Sigmoid colon (tissue), 7 donors: Measurements from ENCODE around the gene MECR. TPM values are rescaled to one million over a fixed set of nuclear protein-coding genes. Genes with fewer than 3 reads are reported as not detected.

Experiments used
- DNase-seq: peaks from one replicate; pipeline ENCODE4 v3.0.0-alpha.2; 2019
- H3K27ac ChIP-seq, 4 donors: fragments of 200-600 bp; sonication (generic); one replicate each; pipeline ENCODE4 v1.5.1; 2016 to 2019; ENCODE audit warnings: mild to moderate bottlenecking in 1 of 4
- H3K27me3 ChIP-seq, 3 donors: fragments of 200-600 bp; sonication (generic); one replicate each; pipeline ENCODE4 v1.5.1; 2019; ENCODE audit warnings: mild to moderate bottlenecking in 1 of 3
- H3K36me3 ChIP-seq, 4 donors: fragments of 200-600 bp; sonication (generic); one replicate each; pipeline ENCODE4 v1.5.1; 2016 to 2019
- H3K4me1 ChIP-seq, 4 donors: fragments of 200-600 bp; sonication (generic); one replicate each; pipeline ENCODE4 v1.5.1; 2017 to 2019
- H3K4me3 ChIP-seq, 4 donors: fragments of 200-600 bp; sonication (generic); one replicate each; pipeline ENCODE4 v1.5.1; 2017 to 2019; ENCODE audit warnings: mild to moderate bottlenecking in 2 of 4, moderate library complexity in 1 of 4
- H3K9me3 ChIP-seq, 4 donors: fragments of 200-600 bp in 3 of 4; sonication (generic) in 3 of 4; one replicate each; pipeline versions ENCODE4 v1.5.1 to v1.6.1; 2013 to 2019
- EP300 ChIP-seq, 4 donors: sonication (generic); formaldehyde crosslinking; IDR thresholded peaks; one replicate each; pipeline ENCODE4 v1.6.1; 2017; ENCODE audit warnings: antibody characterized with exemption in 4 of 4
- POLR2A ChIP-seq, 2 donors: fragments of 450-650 bp; IDR thresholded peaks; one replicate each; pipeline ENCODE4 v1.6.1; 2016; ENCODE audit warnings: antibody characterized with exemption in 2 of 2, mild to moderate bottlenecking in 2 of 2, moderate library complexity in 2 of 2
- POLR2AphosphoS5 ChIP-seq, 4 donors: sonication (generic); formaldehyde crosslinking; IDR thresholded peaks; one replicate each; pipeline ENCODE4 v1.6.1; 2017; ENCODE audit warnings: antibody characterized with exemption in 4 of 4
- WGBS, 2 donors: extraction: QIAGEN DNeasy Blood & Tissue Kit; methylation state at CpG; one replicate each; pipeline ENCODE4 v1.1.7; 2013; 5-methylcytosine and 5-hydroxymethylcytosine counted together
- intact Hi-C: fragments of 100-400 bp; cut with DNase I; formaldehyde crosslinking; loops from one replicate; pipeline ENCODE4 v1.15.1; 2023
- polyA plus RNA-seq, 3 donors: library from polyadenylated mRNA; stranded (reverse); fragments of 200-250 nt; gene quantifications; one replicate each; pipeline ENCODE4 v1.2.3, GENCODE V29; 2013
- total RNA-seq, 4 donors: library from RNA; depleted of rRNA; stranded (reverse); fragments of >200 nt; gene quantifications; one replicate each; pipeline ENCODE4 v1.1.0, GENCODE V29; 2016
- TF ChIP-seq, protein P1 (sequence below), 4 experiments: fragments of 450-650 bp in 3 of 4; fragments of 200-600 bp in 1 of 4; IDR thresholded peaks; one replicate each; pipeline ENCODE4 v1.5.1; 2016 to 2019; ENCODE audit warnings: antibody characterized with exemption in 4 of 4, mild to moderate bottlenecking in 3 of 4, moderate library complexity in 2 of 4
- donor health status: healthy with polysubstance abuse.
- donor health status: Bipolar disorder and iron deficiency.
- donor health status: healthy.

The MECR gene
- total and polyA plus RNA-seq, 7 donors = 9.2 to 26.6 (median 17.1) TPM

DNA sequence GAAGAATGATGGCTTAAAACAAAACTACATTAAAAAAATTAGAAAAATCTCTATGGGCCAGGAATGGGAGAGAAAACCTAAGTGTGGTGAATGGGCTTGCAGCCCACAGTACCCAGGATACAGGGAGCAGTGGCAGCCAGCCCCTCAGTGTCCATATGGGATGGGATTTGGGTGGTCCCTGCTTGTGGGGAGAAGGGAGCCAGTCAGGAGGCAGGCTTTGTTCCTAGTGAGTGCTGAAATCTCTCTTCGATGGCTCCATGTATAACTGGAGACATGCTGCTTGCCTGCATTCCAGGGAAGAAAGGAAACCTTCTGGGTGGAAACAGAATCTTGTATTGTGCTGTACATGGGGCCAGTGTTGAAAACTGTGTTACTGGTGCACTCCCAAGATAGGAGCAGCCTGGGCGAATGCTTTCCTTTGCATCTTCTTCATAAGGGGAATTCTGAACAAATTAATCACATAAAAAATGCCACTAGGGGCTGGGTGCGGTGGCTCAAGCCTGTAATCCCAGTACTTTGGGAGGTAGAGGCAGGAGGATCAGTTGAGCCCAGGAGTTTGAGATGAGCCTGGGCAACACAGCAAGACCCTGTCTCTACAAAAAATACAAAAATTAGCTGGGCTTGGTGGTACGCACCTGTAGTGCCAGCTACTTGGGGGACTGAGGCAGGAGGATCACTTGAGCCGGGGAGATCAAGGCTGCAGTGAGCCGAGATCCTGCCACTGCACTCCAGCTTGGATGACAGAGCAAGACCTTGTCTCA is 41.6 kb upstream of the MECR start:
- Histone ChIP-seq H3K36me3 (peaks cover 0 to 15% (median 0%) of the 10 kb centered on the region in 4 donors), H3K4me1 (peaks cover 0 to 18% (median 10%) of the 10 kb centered on the region in 4 donors), H3K27me3 (no peaks in the 10 kb centered on the region), H3K27ac (peak overlapping the region in 1 of 4 donors; percentile 10), H3K4me3 (no peak overlapping the region), H3K9me3 (no peaks in the 10 kb centered on the region)
- intact Hi-C loops = no loop called here
- TF ChIP-seq EP300 (IDR thresholded peaks at IDR 0.05) (no peak), POLR2A (IDR thresholded peaks at IDR 0.05) (no peak), POLR2AphosphoS5 (IDR thresholded peaks at IDR 0.05) (no peak)
- TF ChIP-seq, protein P1, sequence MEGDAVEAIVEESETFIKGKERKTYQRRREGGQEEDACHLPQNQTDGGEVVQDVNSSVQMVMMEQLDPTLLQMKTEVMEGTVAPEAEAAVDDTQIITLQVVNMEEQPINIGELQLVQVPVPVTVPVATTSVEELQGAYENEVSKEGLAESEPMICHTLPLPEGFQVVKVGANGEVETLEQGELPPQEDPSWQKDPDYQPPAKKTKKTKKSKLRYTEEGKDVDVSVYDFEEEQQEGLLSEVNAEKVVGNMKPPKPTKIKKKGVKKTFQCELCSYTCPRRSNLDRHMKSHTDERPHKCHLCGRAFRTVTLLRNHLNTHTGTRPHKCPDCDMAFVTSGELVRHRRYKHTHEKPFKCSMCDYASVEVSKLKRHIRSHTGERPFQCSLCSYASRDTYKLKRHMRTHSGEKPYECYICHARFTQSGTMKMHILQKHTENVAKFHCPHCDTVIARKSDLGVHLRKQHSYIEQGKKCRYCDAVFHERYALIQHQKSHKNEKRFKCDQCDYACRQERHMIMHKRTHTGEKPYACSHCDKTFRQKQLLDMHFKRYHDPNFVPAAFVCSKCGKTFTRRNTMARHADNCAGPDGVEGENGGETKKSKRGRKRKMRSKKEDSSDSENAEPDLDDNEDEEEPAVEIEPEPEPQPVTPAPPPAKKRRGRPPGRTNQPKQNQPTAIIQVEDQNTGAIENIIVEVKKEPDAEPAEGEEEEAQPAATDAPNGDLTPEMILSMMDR (IDR thresholded peaks at IDR 0.05) = no peak
- WGBS, 2 donors = 81 to 85% methylated on average over 6 of the region's 6 CpGs
- DNase-seq = peak; percentile 14

DNA sequence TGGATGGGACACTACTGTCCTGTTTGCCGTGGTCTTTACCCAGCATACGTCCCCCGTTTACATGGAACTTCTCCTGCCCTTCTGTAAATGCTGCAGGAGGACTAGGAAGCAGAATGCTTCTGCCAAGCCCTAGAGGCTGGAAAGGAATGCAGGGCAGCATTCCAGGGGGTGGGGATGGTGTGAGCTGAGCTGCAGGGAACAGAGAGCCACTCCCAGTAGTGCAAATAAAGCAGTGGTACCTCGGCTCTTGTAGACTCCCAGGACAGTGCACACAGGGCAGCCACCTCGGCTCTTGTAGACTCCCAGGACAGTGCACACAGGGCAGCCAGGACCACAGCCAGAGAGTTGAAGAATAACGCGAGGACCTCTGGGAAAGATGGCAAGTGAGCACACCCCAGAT is 41.0 kb upstream of the MECR start:
- no peak for TF ChIP-seq POLR2A (IDR thresholded peaks at IDR 0.05)
- peak overlapping the region in 1 of 4 donors; percentile 10 for H3K27ac ChIP-seq

DNA sequence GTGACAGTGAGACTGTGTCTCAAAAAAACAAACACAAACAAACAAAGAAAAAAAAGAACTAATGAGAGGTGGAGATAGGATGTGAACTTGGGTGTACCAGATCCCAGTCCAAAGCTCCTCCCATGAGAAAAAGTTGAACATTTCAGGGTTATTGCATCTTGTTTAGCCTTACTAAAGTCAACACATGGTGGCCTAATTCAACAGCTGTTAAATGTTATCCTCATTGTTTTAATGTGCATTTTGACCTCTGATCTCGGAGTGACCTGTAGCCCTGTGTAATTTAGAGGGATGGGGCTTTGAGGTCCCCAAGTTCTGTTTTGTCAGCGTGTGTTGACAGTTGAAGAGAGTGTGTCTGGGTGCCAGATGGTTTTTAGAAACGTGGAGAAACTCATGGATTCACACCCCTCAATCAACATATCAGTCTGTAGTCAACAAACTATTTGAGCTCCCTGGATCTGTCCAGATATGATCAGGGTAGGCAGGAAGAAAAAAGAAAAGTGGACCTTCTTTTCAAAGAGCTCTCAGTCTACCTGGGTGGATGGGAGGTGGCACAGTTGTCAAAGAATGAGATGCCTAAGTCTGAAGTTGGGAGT is 40.3 kb upstream of the MECR start:
- TF ChIP-seq, protein P1 (IDR thresholded peaks at IDR 0.05) = no peak
- no peak for TF ChIP-seq EP300 (IDR thresholded peaks at IDR 0.05)
- TF ChIP-seq POLR2AphosphoS5 (IDR thresholded peaks at IDR 0.05) = no peak
- no peak for TF ChIP-seq POLR2A (IDR thresholded peaks at IDR 0.05)
- Histone ChIP-seq H3K4me3 (no peak overlapping the region), H3K27ac (peak overlapping the region in 1 of 4 donors; percentile 10), H3K9me3 (no peaks in the 10 kb centered on the region), H3K27me3 (no peaks in the 10 kb centered on the region), H3K4me1 (peaks cover 0 to 18% (median 10%) of the 10 kb centered on the region in 4 donors), H3K36me3 (peaks cover 0 to 9% (median 0%) of the 10 kb centered on the region in 4 donors)
- 7 to 46% methylated on average over 3 of the region's 3 CpGs for WGBS, 2 donors
- peak; percentile 9 for DNase-seq
- intact Hi-C loops = no loop called here

More for the DNA sequence above, 41.0 kb upstream of the MECR start:
- Histone ChIP-seq H3K36me3 (peaks cover 0 to 15% (median 0%) of the 10 kb centered on the region in 4 donors), H3K4me3 (no peak overlapping the region), H3K9me3 (no peaks in the 10 kb centered on the region), H3K27me3 (no peaks in the 10 kb centered on the region), H3K4me1 (peaks cover 0 to 18% (median 10%) of the 10 kb centered on the region in 4 donors)
- WGBS, 2 donors = 7 to 31% methylated on average over 7 of the region's 7 CpGs
- intact Hi-C loops = no loop called here
- DNase-seq = peak; percentile 73

DNA sequence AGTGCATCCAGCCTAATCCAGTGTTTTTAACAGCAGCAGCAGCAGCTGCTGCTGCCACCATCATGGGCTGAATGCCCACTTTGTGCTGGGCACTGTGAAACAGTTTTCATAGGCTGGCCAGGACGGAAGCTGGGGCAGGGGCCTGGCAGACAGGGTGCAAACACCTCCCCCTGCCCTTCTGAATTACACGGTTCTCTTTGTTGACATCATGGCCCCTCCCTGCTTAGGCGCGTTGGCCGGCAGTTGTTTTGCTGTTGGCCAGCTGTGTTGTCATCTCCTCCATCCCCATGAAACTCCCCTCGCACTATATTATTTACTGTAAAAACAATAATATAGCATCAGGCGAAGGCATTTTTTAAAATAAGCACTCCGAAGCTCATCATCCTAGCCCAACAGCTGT is 38.6 kb upstream of the MECR start:
- peak; percentile 35 for DNase-seq
- Histone ChIP-seq H3K4me3 (no peak overlapping the region), H3K9me3 (no peaks in the 10 kb centered on the region), H3K36me3 (peaks cover 0 to 3% (median 0%) of the 10 kb centered on the region in 4 donors), H3K4me1 (peaks cover 0 to 18% (median 10%) of the 10 kb centered on the region in 4 donors), H3K27ac (no peak overlapping the region), H3K27me3 (no peaks in the 10 kb centered on the region)
- intact Hi-C loops = no loop called here
- 33 to 63% methylated on average over 8 of the region's 8 CpGs for WGBS, 2 donors
- TF ChIP-seq POLR2AphosphoS5 (IDR thresholded peaks at IDR 0.05) (no peak), EP300 (IDR thresholded peaks at IDR 0.05) (no peak), POLR2A (IDR thresholded peaks at IDR 0.05) (no peak)
- TF ChIP-seq, protein P1 (IDR thresholded peaks at IDR 0.05) = no peak

DNA sequence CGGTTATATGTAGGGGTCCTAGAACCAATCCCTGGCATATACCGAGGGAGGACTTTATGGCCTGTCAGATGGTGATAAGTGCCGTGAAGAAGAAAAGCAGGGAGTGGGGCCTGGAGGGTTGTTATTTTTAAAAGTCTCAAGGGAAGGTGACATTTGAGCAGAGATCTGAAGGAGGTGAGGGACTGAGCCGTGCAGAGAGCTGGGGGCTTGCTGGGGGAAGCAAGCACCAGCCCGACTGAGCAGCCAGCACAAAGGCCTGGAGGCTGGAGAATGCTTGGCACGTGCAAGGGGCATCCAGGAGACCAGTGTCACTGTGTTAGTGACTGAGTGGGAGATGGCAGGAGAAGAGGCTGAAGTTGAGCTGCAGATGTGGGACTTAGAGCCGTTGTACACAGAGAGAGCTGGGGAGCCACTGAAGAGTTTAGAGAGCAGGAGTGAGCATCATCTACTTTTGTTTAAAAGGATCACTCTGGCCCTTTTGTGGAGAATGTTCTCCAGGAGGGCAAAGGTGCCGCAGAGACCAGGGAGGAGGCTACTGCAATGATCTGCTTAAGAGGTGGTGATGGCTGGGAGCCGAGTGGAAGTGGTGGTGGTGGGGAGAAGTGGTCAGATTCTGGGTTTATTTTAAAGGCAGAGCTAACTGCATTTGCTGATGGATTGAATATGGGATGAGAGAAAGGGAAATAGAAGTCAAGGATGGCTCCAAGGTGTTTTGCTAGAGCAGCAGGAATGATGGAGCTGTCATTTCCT is 36.8 kb upstream of the MECR start:
- 72% methylated on average over 9 of the region's 9 CpGs for WGBS, 2 donors

More for the DNA sequence above, 36.8 kb upstream of the MECR start:
- Histone ChIP-seq H3K4me1 (peaks cover 0 to 18% (median 10%) of the 10 kb centered on the region in 4 donors), H3K27me3 (no peaks in the 10 kb centered on the region), H3K4me3 (no peak overlapping the region), H3K27ac (no peak overlapping the region), H3K9me3 (no peaks in the 10 kb centered on the region), H3K36me3 (peaks cover 0 to 3% (median 0%) of the 10 kb centered on the region in 4 donors)
- intact Hi-C loops = no loop called here
- DNase-seq = peak; percentile 32
- TF ChIP-seq, protein P1 (IDR thresholded peaks at IDR 0.05) = no peak
- TF ChIP-seq POLR2AphosphoS5 (IDR thresholded peaks at IDR 0.05) (no peak), EP300 (IDR thresholded peaks at IDR 0.05) (no peak), POLR2A (IDR thresholded peaks at IDR 0.05) (no peak)
